Heart left ventricle (tissue), 16 donors: Measurements from ENCODE around the gene STRN3. TPM values are rescaled to one million over a fixed set of nuclear protein-coding genes. Genes with fewer than 3 reads are reported as not detected.
A peak's percentile ranks its signal among the peaks of the same experiment; 100 is the strongest.

Experiments used
- ATAC-seq, 4 donors: fragments of 200-7000 bp; cut with Tn5 transposase; one replicate each; pipeline ENCODE4 v1.9.1; 2020 to 2022; ENCODE audit warnings: moderate library complexity in 4 of 4, mild to moderate bottlenecking in 3 of 4, moderate number of reproducible peaks in 1 of 4
- DNase-seq, 5 donors: peaks; one replicate each; pipeline ENCODE4 v3.0.0-alpha.2; 2020
- H3K27ac ChIP-seq, 12 donors: fragments of 200-600 bp; sonication (generic) in 4 of 12; one replicate each; pipeline versions ENCODE4 v1.5.0 to v1.8.0; 2016 to 2022; ENCODE audit warnings: mild to moderate bottlenecking in 2 of 12
- H3K27me3 ChIP-seq, 9 donors: fragments of 200-600 bp; sonication (generic) in 2 of 9; one replicate each; pipeline versions ENCODE4 v1.5.1 to v1.8.0; 2016 to 2022; ENCODE audit warnings: mild to moderate bottlenecking in 3 of 9
- H3K36me3 ChIP-seq, 9 donors: fragments of 200-600 bp; sonication (generic) in 2 of 9; one replicate each; pipeline versions ENCODE4 v1.5.0 to v1.8.0; 2018 to 2022; ENCODE audit warnings: mild to moderate bottlenecking in 2 of 9
- H3K4me1 ChIP-seq, 12 donors: fragments of 200-600 bp; sonication (generic) in 4 of 12; one replicate each; pipeline versions ENCODE4 v1.5.0 to v1.8.0; 2016 to 2022; ENCODE audit warnings: mild to moderate bottlenecking in 3 of 12
- H3K4me3 ChIP-seq, 12 donors: fragments of 200-600 bp; sonication (generic) in 4 of 12; one replicate each; pipeline versions ENCODE4 v1.5.0 to v1.8.0; 2017 to 2022; ENCODE audit warnings: mild to moderate bottlenecking in 9 of 12, moderate library complexity in 4 of 12
- H3K9me3 ChIP-seq, 12 donors: fragments of 200-600 bp; sonication (generic) in 4 of 12; one replicate each; pipeline versions ENCODE4 v1.5.0 to v1.8.0; 2016 to 2022; ENCODE audit warnings: mild to moderate bottlenecking in 1 of 12
- CTCF ChIP-seq, 12 donors: fragments of 200-600 bp; sonication (generic) in 4 of 12; IDR thresholded peaks; one replicate each; pipeline versions ENCODE4 v1.5.0 to v1.8.0; 2018 to 2022; ENCODE audit warnings: antibody characterized with exemption in 12 of 12, mild to moderate bottlenecking in 5 of 12
- POLR2A ChIP-seq, 2 donors: fragments of 450-650 bp; IDR thresholded peaks; one replicate each; pipeline ENCODE4 v1.6.1; 2017; ENCODE audit warnings: antibody characterized with exemption in 2 of 2, mild to moderate bottlenecking in 2 of 2, moderate library complexity in 2 of 2
- WGBS, 4 donors: extraction: QIAGEN DNeasy Blood & Tissue Kit in 2 of 4; methylation state at CpG; one replicate each; pipeline versions ENCODE4 v1.1.5 to v1.1.7; 2013 to 2018; 5-methylcytosine and 5-hydroxymethylcytosine counted together
- intact Hi-C, 10 donors: fragments of 100-400 bp; cut with DNase I; formaldehyde crosslinking; loops; one replicate each; pipeline versions ENCODE4 v1.11.1 to v1.14.2; 2022
- polyA plus RNA-seq, 2 donors: library from polyadenylated mRNA; stranded (reverse); fragments of 200-250 nt; gene quantifications; one replicate each; pipeline ENCODE4 v1.2.3, GENCODE V29; 2013
- total RNA-seq, 9 donors: library from RNA; depleted of rRNA in 2 of 9; stranded (reverse); fragments of >200 nt in 2 of 9; fragmentation: NEBNext Ultra II Directional in 3 of 9; extraction: Animal tissue kit (Norgen Biotek cat#: 25700) in 3 of 9; gene quantifications; one replicate each; pipeline versions ENCODE4 v1.1.0 to v1.2.4, GENCODE V29; 2016 to 2023
- donor health status: ischemic (EF 13 %, LVEDD 7.1; RV severe dilation, severe dysfunction).
- donor health status: healthy with polysubstance abuse.
- donor health status: DM: no; HTN: yes; CAD: no.
- donor health status: DM: no; HTN: no; CAD: no.
- donor health status: ischemic (EF 25% LVEDD 6.9; RV normal size, moderate dysfunction).
- donor health status: ischemic (EF 25% LVEDD 5.7; RV mildly dilated, moderate dysfunction).
- donor health status: healthy.
- donor health status: DM: yes; HTN: yes; CAD: no.
- donor health status: ischemic (EF 35%, LVEDD 5.7; RV mildly dilated, moderate dysfunction).
- donor health status: nonischemic (EF 11% LVEDD 7.7; RV severe dilation, severe dysfunction).
- donor health status: DM: yes; HTN: yes; CAD: no.
- donor health status: PGD.
- donor health status: ischemic (EF 29% LVEDD 5.4; RV normal size, mild dysfunction).
- donor health status: nonischemic (EF 23%, LVEDD 6.1; RV moderate dilation, normal function).

STRN3 gene
- total and polyA plus RNA-seq, 11 donors = 11.0 to 60.3 (median 44.4) TPM

- intact Hi-C loops = no loop called here
- DNase-seq (no peak), ATAC-seq (no peak)
- TF ChIP-seq CTCF (IDR thresholded peaks at IDR 0.05) = no peak
- no peak for TF ChIP-seq POLR2A (IDR thresholded peaks at IDR 0.05)
- WGBS, 4 donors = 93 to 96% (median 94%) methylated on average over 5 of the region's 5 CpGs
- peaks cover 0 to 22% (median 8%) of the 10 kb centered on the region in 12 donors for H3K9me3 ChIP-seq
- no peak overlapping the region for H3K4me3 ChIP-seq
- H3K27me3 ChIP-seq = no peaks in the 10 kb centered on the region
- no peak overlapping the region for H3K27ac ChIP-seq
- H3K4me1 ChIP-seq = peaks cover 0 to 13% (median 7%) of the 10 kb centered on the region in 12 donors
- peaks cover 0 to 13% (median 3%) of the 10 kb centered on the region in 9 donors for H3K36me3 ChIP-seq
Measured at GRCh38 chr14:30961330-30961729, 64.8 kb downstream of the STRN3 start.

- no peak for DNase-seq
- TF ChIP-seq POLR2A (IDR thresholded peaks at IDR 0.05) (no peak), CTCF (IDR thresholded peaks at IDR 0.05) (no peak)
- ATAC-seq = no peak
- 94 to 98% (median 96%) methylated on average over 3 of the region's 3 CpGs for WGBS, 4 donors
- Histone ChIP-seq H3K27ac (no peak overlapping the region), H3K27me3 (no peaks in the 10 kb centered on the region), H3K4me1 (peaks cover 0 to 13% (median 7%) of the 10 kb centered on the region in 12 donors), H3K36me3 (peaks cover 0 to 21% (median 6%) of the 10 kb centered on the region in 9 donors), H3K9me3 (peaks cover 0 to 11% (median under 1%) of the 10 kb centered on the region in 12 donors), H3K4me3 (no peak overlapping the region)
- intact Hi-C loops = no loop called here
Measured at GRCh38 chr14:30960216-30960615, 66.0 kb downstream of the STRN3 start.

- no peak overlapping the region for H3K27ac ChIP-seq
- intact Hi-C loops = no loop called here
- ATAC-seq (no peak), DNase-seq (no peak)
- 88 to 95% (median 93%) methylated on average over 10 of the region's 10 CpGs for WGBS, 4 donors
- H3K4me3 ChIP-seq = no peak overlapping the region
- peaks cover 0 to 13% (median 7%) of the 10 kb centered on the region in 12 donors for H3K4me1 ChIP-seq
- H3K9me3 ChIP-seq = no peaks in the 10 kb centered on the region
- no peak for TF ChIP-seq POLR2A (IDR thresholded peaks at IDR 0.05)
- TF ChIP-seq CTCF (IDR thresholded peaks at IDR 0.05) = no peak
- no peaks in the 10 kb centered on the region for H3K27me3 ChIP-seq
- H3K36me3 ChIP-seq = peaks cover 0 to 26% (median 16%) of the 10 kb centered on the region in 9 donors
Measured at GRCh38 chr14:30958555-30959407, 67.4 kb downstream of the STRN3 start.

- WGBS, 4 donors = 67 to 79% (median 77%) methylated on average over 5 of the region's 5 CpGs
- no peak for DNase-seq
- peaks cover 0 to 35% (median 24%) of the 10 kb centered on the region in 9 donors for H3K36me3 ChIP-seq
- peaks cover 0 to 13% (median 7%) of the 10 kb centered on the region in 12 donors for H3K4me1 ChIP-seq
- no peaks in the 10 kb centered on the region for H3K27me3 ChIP-seq
- no peak overlapping the region for H3K27ac ChIP-seq
- TF ChIP-seq CTCF (IDR thresholded peaks at IDR 0.05) (no peak), POLR2A (IDR thresholded peaks at IDR 0.05) (no peak)
- H3K4me3 ChIP-seq = no peak overlapping the region
- peak in 1 of 4 donors; percentile 41 for ATAC-seq
- intact Hi-C loops = no loop called here
- H3K9me3 ChIP-seq = no peaks in the 10 kb centered on the region
Measured at GRCh38 chr14:30957813-30958370, 68.3 kb downstream of the STRN3 start.
